Effector memory CD8-positive, alpha-beta T cell (primary cell): ENCODE results near the gene ZFAND3.

ENCODE experiments used
- ATAC-seq: fragments of 150-1000 bp; cut with Tn5 transposase; replicated peaks from 2 replicates; pipeline ENCODE4 v1.10.0; 2021; ENCODE audit warnings: mild to moderate bottlenecking, moderate library complexity
- DNase-seq, 3 experiments: peaks; one replicate each; pipeline ENCODE4 v3.0.0; 2021
- H3K27ac Mint-ChIP-seq, 2 donors: one replicate each; pipeline ENCODE4 v1.8.0; 2022; ENCODE audit warnings: mild to moderate bottlenecking in 2 of 2, mixed read lengths in 2 of 2, moderate library complexity in 2 of 2
- H3K27me3 Mint-ChIP-seq, 2 donors: one replicate each; pipeline ENCODE4 v1.8.0; 2022; ENCODE audit warnings: mixed read lengths in 2 of 2
- H3K36me3 Mint-ChIP-seq: one replicate; pipeline ENCODE4 v1.8.0; 2022; ENCODE audit warnings: mild to moderate bottlenecking, moderate library complexity, mixed read lengths; ENCODE audit not compliant: insufficient read depth
- H3K4me1 Mint-ChIP-seq, 2 donors: one replicate each; pipeline ENCODE4 v1.8.0; 2022; ENCODE audit warnings: low read depth in 2 of 2, mixed read lengths in 2 of 2
- H3K4me3 Mint-ChIP-seq, 2 donors: one replicate each; pipeline ENCODE4 v1.8.0; 2022; ENCODE audit warnings: mild to moderate bottlenecking in 2 of 2, mixed read lengths in 2 of 2, moderate library complexity in 2 of 2
- H3K9me3 Mint-ChIP-seq, 2 donors: one replicate each; pipeline ENCODE4 v1.8.0; 2022; ENCODE audit warnings: mixed read lengths in 2 of 2

Gene ZFAND3

GRCh38 chr6:37848371-37848770 lies 28.8 kb downstream of the ZFAND3 start:
- H3K4me3 Mint-ChIP-seq: no peak overlapping the region
- peak overlapping the region; percentile 16 to 38 for H3K27ac Mint-ChIP-seq
- H3K27me3 Mint-ChIP-seq: no peaks in the 10 kb centered on the region
- DNase-seq (no peak), ATAC-seq (no peak)
- H3K36me3 Mint-ChIP-seq: peaks cover 4% of the 10 kb centered on the region
- H3K4me1 Mint-ChIP-seq: peaks cover 54 to 79% of the 10 kb centered on the region in 2 donors
- H3K9me3 Mint-ChIP-seq: no peaks in the 10 kb centered on the region

GRCh38 chr6:37850260-37850659 lies 30.7 kb downstream of the ZFAND3 start:
- H3K36me3 Mint-ChIP-seq: no peaks in the 10 kb centered on the region
- H3K27me3 Mint-ChIP-seq: no peaks in the 10 kb centered on the region
- H3K4me3 Mint-ChIP-seq: no peak overlapping the region
- peak overlapping the region; percentile 14 to 49 for H3K27ac Mint-ChIP-seq
- H3K9me3 Mint-ChIP-seq: no peaks in the 10 kb centered on the region
- ATAC-seq (peak; percentile 17), DNase-seq (no peak)
- peaks cover 46 to 69% of the 10 kb centered on the region in 2 donors for H3K4me1 Mint-ChIP-seq

GRCh38 chr6:37850728-37851285 lies 31.3 kb downstream of the ZFAND3 start:
- ATAC-seq (peak; percentile 55), DNase-seq (no peak)
- Mint-ChIP-seq H3K27me3 (no peaks in the 10 kb centered on the region), H3K9me3 (no peaks in the 10 kb centered on the region), H3K36me3 (no peaks in the 10 kb centered on the region), H3K4me1 (peaks cover 47 to 69% of the 10 kb centered on the region in 2 donors), H3K4me3 (peak overlapping the region in 1 of 2 donors; percentile 47), H3K27ac (peak overlapping the region; percentile 14 to 49)

- H3K27me3 Mint-ChIP-seq: no peaks in the 10 kb centered on the region
- DNase-seq (no peak), ATAC-seq (no peak)
- no peaks in the 10 kb centered on the region for H3K9me3 Mint-ChIP-seq
- H3K4me1 Mint-ChIP-seq: peaks cover 50 to 70% of the 10 kb centered on the region in 2 donors
- H3K4me3 Mint-ChIP-seq: no peak overlapping the region
- peak overlapping the region; percentile 14 to 47 for H3K27ac Mint-ChIP-seq
- peaks cover 5% of the 10 kb centered on the region for H3K36me3 Mint-ChIP-seq
These were observed 32.5 kb downstream of the ZFAND3 start for GRCh38 chr6:37851997-37852524.

- no peak for DNase-seq
- H3K36me3 Mint-ChIP-seq: peaks cover 8% of the 10 kb centered on the region
- no peak for ATAC-seq
- peaks cover 44 to 58% of the 10 kb centered on the region in 2 donors for H3K4me1 Mint-ChIP-seq
- H3K4me3 Mint-ChIP-seq: no peak overlapping the region
- H3K9me3 Mint-ChIP-seq: no peaks in the 10 kb centered on the region
- no peaks in the 10 kb centered on the region for H3K27me3 Mint-ChIP-seq
- peak overlapping the region; percentile 44 to 62 for H3K27ac Mint-ChIP-seq
These were observed 36.8 kb downstream of the ZFAND3 start for GRCh38 chr6:37856285-37856684.

GRCh38 chr6:37858363-37858762 lies 38.8 kb downstream of the ZFAND3 start:
- H3K27ac Mint-ChIP-seq: peak overlapping the region in 1 of 2 donors; percentile 67
- peaks cover 8% of the 10 kb centered on the region for H3K36me3 Mint-ChIP-seq
- H3K9me3 Mint-ChIP-seq: no peaks in the 10 kb centered on the region
- ATAC-seq (no peak), DNase-seq (no peak)
- peaks cover 33 to 44% of the 10 kb centered on the region in 2 donors for H3K4me1 Mint-ChIP-seq
- H3K27me3 Mint-ChIP-seq: no peaks in the 10 kb centered on the region
- no peak overlapping the region for H3K4me3 Mint-ChIP-seq

- Mint-ChIP-seq H3K9me3 (no peaks in the 10 kb centered on the region), H3K4me1 (peaks cover 34 to 46% of the 10 kb centered on the region in 2 donors), H3K27ac (no peak overlapping the region), H3K4me3 (no peak overlapping the region), H3K36me3 (peaks cover 8% of the 10 kb centered on the region), H3K27me3 (no peaks in the 10 kb centered on the region)
- no peak for ATAC-seq
- peak in 2 of 3 experiments; percentile 7 to 12 for DNase-seq
These were observed 40.8 kb downstream of the ZFAND3 start for GRCh38 chr6:37860226-37860839.

- H3K4me3 Mint-ChIP-seq: no peak overlapping the region
These were observed 41.9 kb downstream of the ZFAND3 start for GRCh38 chr6:37861452-37861851.

GRCh38 chr6:37862430-37862829 lies 42.9 kb downstream of the ZFAND3 start:
- Mint-ChIP-seq H3K27me3 (no peaks in the 10 kb centered on the region), H3K9me3 (no peaks in the 10 kb centered on the region), H3K4me3 (no peak overlapping the region), H3K4me1 (peaks cover 42 to 51% of the 10 kb centered on the region in 2 donors), H3K27ac (no peak overlapping the region), H3K36me3 (peaks cover 3% of the 10 kb centered on the region)
- DNase-seq: no peak
- no peak for ATAC-seq

More at GRCh38 chr6:37861452-37861851, 41.9 kb downstream of the ZFAND3 start:
- peaks cover 33 to 47% of the 10 kb centered on the region in 2 donors for H3K4me1 Mint-ChIP-seq
- no peak for ATAC-seq
- H3K36me3 Mint-ChIP-seq: peaks cover 3% of the 10 kb centered on the region
- DNase-seq: no peak
- no peaks in the 10 kb centered on the region for H3K9me3 Mint-ChIP-seq
- no peak overlapping the region for H3K27ac Mint-ChIP-seq
- no peaks in the 10 kb centered on the region for H3K27me3 Mint-ChIP-seq

- no peaks in the 10 kb centered on the region for H3K9me3 Mint-ChIP-seq
- ATAC-seq: no peak
- H3K36me3 Mint-ChIP-seq: peaks cover 3% of the 10 kb centered on the region
- H3K27me3 Mint-ChIP-seq: no peaks in the 10 kb centered on the region
- no peak overlapping the region for H3K4me3 Mint-ChIP-seq
- peaks cover 42 to 51% of the 10 kb centered on the region in 2 donors for H3K4me1 Mint-ChIP-seq
- no peak overlapping the region for H3K27ac Mint-ChIP-seq
- DNase-seq: no peak
These were observed 43.5 kb downstream of the ZFAND3 start for GRCh38 chr6:37862992-37863391.

- no peak overlapping the region for H3K4me3 Mint-ChIP-seq
- peak overlapping the region in 1 of 2 donors; percentile 35 for H3K27ac Mint-ChIP-seq
- H3K4me1 Mint-ChIP-seq: peaks cover 46 to 50% of the 10 kb centered on the region in 2 donors
These were observed 44.7 kb downstream of the ZFAND3 start for GRCh38 chr6:37864250-37864649.

GRCh38 chr6:37865504-37865903 lies 46.0 kb downstream of the ZFAND3 start:
- Mint-ChIP-seq H3K9me3 (no peaks in the 10 kb centered on the region), H3K27ac (peak overlapping the region; percentile 24 to 47), H3K36me3 (peaks cover 12% of the 10 kb centered on the region), H3K4me1 (peaks cover 41 to 50% of the 10 kb centered on the region in 2 donors), H3K4me3 (peak overlapping the region in 1 of 2 donors; percentile 34), H3K27me3 (no peaks in the 10 kb centered on the region)
- DNase-seq (no peak), ATAC-seq (no peak)

More at GRCh38 chr6:37864250-37864649, 44.7 kb downstream of the ZFAND3 start:
- Mint-ChIP-seq H3K9me3 (no peaks in the 10 kb centered on the region), H3K36me3 (peaks cover 3% of the 10 kb centered on the region), H3K27me3 (no peaks in the 10 kb centered on the region)
- ATAC-seq: no peak
- no peak for DNase-seq

- Mint-ChIP-seq H3K27ac (peak overlapping the region; percentile 47 to 66), H3K9me3 (peaks cover 0 to 2% of the 10 kb centered on the region in 2 donors), H3K27me3 (no peaks in the 10 kb centered on the region), H3K4me1 (peaks cover 41 to 56% of the 10 kb centered on the region in 2 donors), H3K4me3 (peak overlapping the region; percentile 17 to 34), H3K36me3 (peaks cover 12% of the 10 kb centered on the region)
- DNase-seq (no peak), ATAC-seq (peak; percentile 47)
These were observed 47.3 kb downstream of the ZFAND3 start for GRCh38 chr6:37866590-37867507.
